Smooth muscle cell (in vitro differentiated cells): Measurements from ENCODE around the gene SPDYE17. TPM values are rescaled to one million over a fixed set of nuclear protein-coding genes. Genes with fewer than 3 reads are reported as not detected.
"Not testable (repeated sequence)": the region's sequence is repeated elsewhere in the genome, so short reads cannot be mapped to it uniquely, and the experiment has no call there.

Experiments used
- DNase-seq: peaks from one replicate; lab custom pipeline; 2025; ENCODE audit not compliant: unreplicated experiment; lab: John Stamatoyannopoulos, UW
- H2AFZ ChIP-seq: fragments of 200-600 bp; sonication (generic); 2 replicates; pipeline ENCODE4 v1.6.0; 2016; ENCODE audit warnings: antibody characterized with exemption, low read depth, mild to moderate bottlenecking
- H3F3A ChIP-seq: fragments of 200-600 bp; sonication (generic); 2 replicates; pipeline ENCODE4 v1.6.0; 2017; ENCODE audit warnings: antibody characterized with exemption, low read depth
- H3K27ac ChIP-seq: fragments of 200-600 bp; sonication (generic); 2 replicates; pipeline ENCODE4 v1.5.1; 2016; ENCODE audit warnings: low read depth, mild to moderate bottlenecking
- H3K27me3 ChIP-seq: fragments of 200-600 bp; sonication (generic); 2 replicates; pipeline ENCODE4 v1.6.1; 2016; ENCODE audit warnings: low read depth, mild to moderate bottlenecking
- H3K36me3 ChIP-seq: fragments of 200-600 bp; sonication (generic); 2 replicates; pipeline ENCODE4 v1.5.1; 2016; ENCODE audit warnings: low read depth
- H3K4me1 ChIP-seq: fragments of 200-600 bp; sonication (generic); 2 replicates; pipeline ENCODE4 v1.5.1; 2016; ENCODE audit warnings: low read depth
- H3K4me2 ChIP-seq: fragments of 200-600 bp; sonication (generic); 2 replicates; pipeline ENCODE4 v1.6.0; 2016; ENCODE audit warnings: mild to moderate bottlenecking
- H3K4me3 ChIP-seq: fragments of 200-600 bp; sonication (generic); 2 replicates; pipeline ENCODE4 v1.5.1; 2016; ENCODE audit warnings: mild to moderate bottlenecking
- H3K79me2 ChIP-seq: fragments of 200-600 bp; sonication (generic); 2 replicates; pipeline ENCODE4 v1.6.0; 2016; ENCODE audit warnings: low read depth, mild to moderate bottlenecking
- H3K9ac ChIP-seq: fragments of 200-600 bp; sonication (generic); 2 replicates; pipeline ENCODE4 v1.6.0; 2016; ENCODE audit warnings: low read depth
- H3K9me3 ChIP-seq: fragments of 200-600 bp; sonication (generic); replicated peaks from 2 replicates; pipeline ENCODE4 v1.5.1; 2016; ENCODE audit warnings: low read depth
- H4K20me1 ChIP-seq: fragments of 200-600 bp; sonication (generic); 2 replicates; pipeline ENCODE4 v1.6.0; 2016; ENCODE audit warnings: low read depth
- WGBS: methylation state at CpG from one replicate; pipeline ENCODE4 v1.1.7; 2016; ENCODE audit warnings: low lambda C conversion rate; 5-methylcytosine and 5-hydroxymethylcytosine counted together
- polyA plus RNA-seq: library from polyadenylated mRNA; unstranded; fragments of >200 nt; fragmentation: Nextera tagmentation; extraction: Ambion mirVana; gene quantifications from 2 replicates; pipeline ENCODE4 v1.2.1, GENCODE V29; 2016
- total RNA-seq: library from RNA; depleted of rRNA; stranded (reverse); fragments of >200 nt; gene quantifications from 2 replicates; pipeline ENCODE4 v1.2.3, GENCODE V29; 2014
- TF ChIP-seq, protein P1 (sequence below): fragments of 200-600 bp; sonication (generic); IDR thresholded peaks from 2 replicates; pipeline ENCODE4 v1.5.1; 2017; ENCODE audit warnings: borderline replicate concordance, mild to moderate bottlenecking, antibody characterized with exemption; ENCODE audit not compliant: insufficient read depth, poor library complexity, severe bottlenecking

Gene SPDYE17
- total and polyA plus RNA-seq, 2 experiments from 2014 or later: not detected

DNA sequence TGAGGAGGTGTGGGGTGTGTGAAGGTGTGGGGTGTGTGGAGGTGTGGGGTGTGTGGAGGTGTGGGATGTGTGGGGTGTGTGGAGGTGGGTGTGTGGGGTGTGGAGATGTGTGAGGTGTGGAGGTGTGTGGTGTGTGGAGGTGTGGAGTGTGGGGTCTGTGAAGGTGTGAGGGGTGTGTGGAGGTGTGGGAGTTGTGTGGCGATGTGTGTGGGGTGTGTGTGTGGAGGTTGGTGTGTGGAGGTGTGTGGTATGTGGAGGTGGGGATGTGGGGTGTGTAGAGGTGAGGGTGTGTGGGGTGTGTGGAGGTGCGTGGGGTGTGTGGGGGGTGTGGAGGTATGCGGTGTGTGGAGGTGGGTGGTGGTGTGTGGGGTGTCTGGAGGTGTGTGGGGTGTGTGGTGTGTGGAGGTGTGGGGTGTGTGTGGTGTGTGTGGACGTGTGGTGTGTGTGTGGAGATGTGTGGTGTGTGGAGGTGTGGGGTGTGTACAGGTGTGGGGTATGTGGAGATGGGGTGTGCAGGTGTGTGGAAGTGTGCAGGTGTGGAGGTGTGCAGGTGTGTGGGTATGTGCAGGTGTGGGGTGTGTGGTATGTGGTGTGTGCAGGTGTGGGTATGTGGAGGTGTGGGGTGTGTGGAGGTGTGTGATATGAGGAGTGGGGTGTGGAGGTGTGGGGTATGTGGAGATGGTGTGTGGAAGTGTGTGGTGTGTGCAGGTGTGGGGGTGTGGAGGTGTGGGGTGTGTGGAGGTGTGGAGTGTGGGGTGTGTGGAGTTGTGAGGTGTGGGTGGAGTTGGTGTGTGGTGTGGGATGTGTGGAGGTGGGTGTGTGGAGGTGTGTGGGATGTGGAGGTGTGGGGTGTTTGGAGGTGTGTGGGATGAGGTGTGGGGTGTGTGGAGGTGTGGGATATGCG, 34.5 kb downstream of the SPDYE17 start:
- H3F3A ChIP-seq: no peaks in the 10 kb centered on the region
- no peak overlapping the region for H3K27ac ChIP-seq
- no peak for DNase-seq
- no peaks in the 10 kb centered on the region for H3K27me3 ChIP-seq
- no CpG with 5 or more reads among the region's 5 CpGs for WGBS
- no peaks in the 10 kb centered on the region for H3K79me2 ChIP-seq
- no peak overlapping the region for H2AFZ ChIP-seq
- H3K4me3 ChIP-seq: no peak overlapping the region
- no peak overlapping the region for H3K4me2 ChIP-seq
- no peaks in the 10 kb centered on the region for H3K4me1 ChIP-seq
- TF ChIP-seq, protein P1, sequence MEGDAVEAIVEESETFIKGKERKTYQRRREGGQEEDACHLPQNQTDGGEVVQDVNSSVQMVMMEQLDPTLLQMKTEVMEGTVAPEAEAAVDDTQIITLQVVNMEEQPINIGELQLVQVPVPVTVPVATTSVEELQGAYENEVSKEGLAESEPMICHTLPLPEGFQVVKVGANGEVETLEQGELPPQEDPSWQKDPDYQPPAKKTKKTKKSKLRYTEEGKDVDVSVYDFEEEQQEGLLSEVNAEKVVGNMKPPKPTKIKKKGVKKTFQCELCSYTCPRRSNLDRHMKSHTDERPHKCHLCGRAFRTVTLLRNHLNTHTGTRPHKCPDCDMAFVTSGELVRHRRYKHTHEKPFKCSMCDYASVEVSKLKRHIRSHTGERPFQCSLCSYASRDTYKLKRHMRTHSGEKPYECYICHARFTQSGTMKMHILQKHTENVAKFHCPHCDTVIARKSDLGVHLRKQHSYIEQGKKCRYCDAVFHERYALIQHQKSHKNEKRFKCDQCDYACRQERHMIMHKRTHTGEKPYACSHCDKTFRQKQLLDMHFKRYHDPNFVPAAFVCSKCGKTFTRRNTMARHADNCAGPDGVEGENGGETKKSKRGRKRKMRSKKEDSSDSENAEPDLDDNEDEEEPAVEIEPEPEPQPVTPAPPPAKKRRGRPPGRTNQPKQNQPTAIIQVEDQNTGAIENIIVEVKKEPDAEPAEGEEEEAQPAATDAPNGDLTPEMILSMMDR: no peak
- no peak overlapping the region for H3K9ac ChIP-seq
- H3K36me3 ChIP-seq: no peaks in the 10 kb centered on the region
- H4K20me1 ChIP-seq: no peaks in the 10 kb centered on the region
- H3K9me3 ChIP-seq: no peaks in the 10 kb centered on the region

DNA sequence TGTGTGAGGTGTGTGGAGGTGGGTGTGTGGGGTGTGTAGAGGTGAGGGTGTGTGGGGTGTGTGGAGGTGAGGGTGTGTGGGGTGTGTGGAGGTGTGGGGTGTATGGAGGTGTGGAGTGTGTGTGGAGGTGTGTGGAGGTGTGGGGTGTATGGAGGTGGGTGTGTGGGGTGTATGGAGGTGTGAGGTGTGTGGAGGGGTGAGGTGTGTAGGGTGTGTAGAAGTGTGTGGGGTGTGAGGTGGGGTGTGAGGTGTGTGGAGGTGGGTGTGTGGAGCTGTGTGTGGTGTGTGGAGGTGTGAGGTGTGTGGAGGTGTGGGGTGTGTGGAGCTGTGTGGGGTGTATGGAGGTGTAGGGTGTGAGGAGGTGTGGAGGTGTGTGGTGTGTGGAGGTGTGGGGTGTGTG, 35.2 kb downstream of the SPDYE17 start:
- H4K20me1 ChIP-seq, H3K4me2 ChIP-seq, H3F3A ChIP-seq, H3K27me3 ChIP-seq, H3K79me2 ChIP-seq, H3K4me3 ChIP-seq, H3K27ac ChIP-seq, H3K36me3 ChIP-seq, H2AFZ ChIP-seq, H3K4me1 ChIP-seq, H3K9ac ChIP-seq, H3K9me3 ChIP-seq, DNase-seq: not testable (repeated sequence)

DNA sequence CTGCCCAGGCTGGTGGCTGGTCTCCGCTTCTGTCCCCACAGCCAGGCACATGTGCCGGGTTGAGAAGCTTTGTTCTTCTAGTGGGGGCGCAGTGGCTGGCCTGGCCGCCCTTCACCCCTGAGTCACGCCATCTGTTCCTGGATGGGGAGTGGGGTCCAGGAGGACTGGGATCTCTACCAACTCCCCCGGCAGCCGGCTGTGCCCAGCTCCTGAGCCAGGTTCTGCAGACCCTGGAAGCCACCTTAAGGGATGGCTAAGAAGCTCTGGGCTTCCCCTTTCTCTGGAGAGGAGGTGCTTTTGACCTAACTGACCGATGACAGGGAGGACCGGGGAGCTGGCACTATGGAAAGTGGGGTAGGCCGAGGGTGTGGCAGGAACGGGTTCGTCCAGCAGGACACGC, 37.9 kb downstream of the SPDYE17 start:
- not testable (repeated sequence) for H4K20me1 ChIP-seq, H3F3A ChIP-seq, H3K36me3 ChIP-seq, H3K4me2 ChIP-seq, H3K79me2 ChIP-seq, H3K4me3 ChIP-seq, DNase-seq, H3K27ac ChIP-seq, H2AFZ ChIP-seq, H3K27me3 ChIP-seq, H3K4me1 ChIP-seq, H3K9me3 ChIP-seq, H3K9ac ChIP-seq
- 100% methylated on average over 8 of the region's 13 CpGs for WGBS

DNA sequence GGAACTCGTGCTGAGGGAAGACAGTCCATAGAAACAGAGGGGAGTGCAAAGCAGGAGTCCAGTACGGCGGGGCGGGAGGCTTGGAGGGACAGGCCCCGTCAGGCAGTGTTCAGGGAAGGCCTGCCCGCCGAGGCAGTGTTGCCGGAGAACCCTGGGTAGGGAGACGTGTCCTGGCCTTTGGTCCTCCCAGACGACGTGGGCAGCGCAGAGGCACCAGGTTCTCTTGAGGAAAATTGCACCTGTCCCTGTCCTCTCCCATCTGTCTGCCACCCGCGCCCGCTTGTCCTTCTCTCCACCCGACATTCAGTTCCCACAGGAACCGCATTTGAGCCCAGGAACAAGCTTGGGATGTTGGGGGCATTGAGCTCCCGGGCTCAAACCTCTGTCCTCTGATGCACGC, 38.3 kb downstream of the SPDYE17 start:
- not testable (repeated sequence) for H3K27me3 ChIP-seq, H3K4me2 ChIP-seq, H2AFZ ChIP-seq, H3K9ac ChIP-seq, DNase-seq, H4K20me1 ChIP-seq, H3K4me1 ChIP-seq, H3K79me2 ChIP-seq, H3K36me3 ChIP-seq, H3K27ac ChIP-seq, H3K9me3 ChIP-seq, H3F3A ChIP-seq, H3K4me3 ChIP-seq
- 94% methylated on average over 16 of the region's 19 CpGs for WGBS

DNA sequence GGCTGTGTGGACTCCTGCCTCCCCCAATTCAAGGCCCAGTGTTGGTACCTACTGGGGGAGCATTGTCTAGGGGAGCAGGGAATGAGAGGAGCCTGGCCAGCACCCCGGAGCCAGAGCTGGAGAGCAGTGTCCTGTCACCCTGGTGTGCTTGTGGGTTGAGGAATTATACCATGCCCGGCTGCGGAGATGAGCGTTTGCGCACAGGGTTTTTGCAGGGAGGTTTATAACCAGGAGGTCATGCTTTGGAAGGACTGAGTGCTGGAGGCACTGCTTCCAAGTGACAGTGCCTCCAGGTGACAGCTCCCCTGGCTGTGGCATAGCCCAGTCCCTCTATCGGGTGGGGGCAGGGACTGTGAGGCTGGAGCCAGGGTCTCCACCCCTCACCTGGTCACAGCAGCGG, 39.3 kb downstream of the SPDYE17 start:
- H2AFZ ChIP-seq, H3K27ac ChIP-seq, H3K79me2 ChIP-seq, H3K4me2 ChIP-seq, H3K4me1 ChIP-seq, H3K4me3 ChIP-seq, H3K27me3 ChIP-seq, DNase-seq, H3F3A ChIP-seq, H4K20me1 ChIP-seq, H3K9ac ChIP-seq, H3K9me3 ChIP-seq, H3K36me3 ChIP-seq: not testable (repeated sequence)
- WGBS: 98% methylated on average over 6 of the region's 7 CpGs

DNA sequence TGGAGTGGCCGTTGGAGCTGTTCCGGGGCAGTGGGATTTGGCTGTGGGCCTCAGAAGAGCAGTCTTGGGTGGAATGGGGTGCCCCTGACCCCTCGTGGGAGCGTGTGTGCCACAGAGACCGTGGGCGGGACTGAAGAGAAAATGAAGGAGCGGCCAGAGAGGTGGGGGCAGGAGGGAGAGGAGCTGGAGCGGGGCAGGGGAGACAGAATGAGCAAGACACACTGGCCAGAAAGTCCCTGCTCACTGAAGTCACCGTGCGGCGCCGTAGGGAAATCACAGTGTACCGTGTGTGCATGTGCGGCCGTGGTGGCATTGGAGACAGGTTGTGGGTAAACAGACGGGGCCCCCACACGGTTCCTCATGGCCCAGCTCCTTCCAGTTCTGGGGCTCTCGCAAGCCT, 40.0 kb downstream of the SPDYE17 start:
- not testable (repeated sequence) for H3K4me3 ChIP-seq, H3K9ac ChIP-seq, H3K27me3 ChIP-seq, H4K20me1 ChIP-seq, H3K27ac ChIP-seq, DNase-seq, H3K4me2 ChIP-seq, H3K36me3 ChIP-seq, H3F3A ChIP-seq, H3K4me1 ChIP-seq, H3K79me2 ChIP-seq, H3K9me3 ChIP-seq, H2AFZ ChIP-seq
- WGBS: 93% methylated on average over 7 of the region's 18 CpGs

DNA sequence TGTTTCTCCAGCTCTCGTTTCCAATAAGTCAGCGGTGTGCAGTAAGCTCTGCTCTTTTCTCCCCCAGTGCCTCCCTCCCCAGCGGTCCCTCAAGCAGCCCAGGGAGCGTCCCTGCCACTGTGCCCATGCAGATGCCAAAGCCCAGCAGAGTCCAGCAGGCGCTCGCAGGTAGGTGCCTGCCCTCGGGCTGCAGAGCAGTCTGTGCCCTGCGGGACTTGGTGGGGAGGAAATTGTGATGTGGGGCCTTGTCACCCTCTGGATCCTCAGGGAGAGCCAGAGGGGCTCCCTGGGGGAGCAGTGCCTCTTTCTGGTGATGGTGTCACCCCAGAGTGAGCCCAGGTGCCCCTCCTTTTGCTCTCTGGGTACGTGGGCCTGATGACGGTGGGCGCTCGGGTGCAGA, 42.0 kb downstream of the SPDYE17 start:
- H3K27ac ChIP-seq, H2AFZ ChIP-seq, H3K4me3 ChIP-seq, DNase-seq, H3K36me3 ChIP-seq, H3K9ac ChIP-seq, H3K9me3 ChIP-seq, H3K4me1 ChIP-seq, H3F3A ChIP-seq, H3K4me2 ChIP-seq, H3K27me3 ChIP-seq, H3K79me2 ChIP-seq, H4K20me1 ChIP-seq: not testable (repeated sequence)
- WGBS: 93% methylated on average over 7 of the region's 12 CpGs
